ENCODE data around the gene OPTC.

DNA sequence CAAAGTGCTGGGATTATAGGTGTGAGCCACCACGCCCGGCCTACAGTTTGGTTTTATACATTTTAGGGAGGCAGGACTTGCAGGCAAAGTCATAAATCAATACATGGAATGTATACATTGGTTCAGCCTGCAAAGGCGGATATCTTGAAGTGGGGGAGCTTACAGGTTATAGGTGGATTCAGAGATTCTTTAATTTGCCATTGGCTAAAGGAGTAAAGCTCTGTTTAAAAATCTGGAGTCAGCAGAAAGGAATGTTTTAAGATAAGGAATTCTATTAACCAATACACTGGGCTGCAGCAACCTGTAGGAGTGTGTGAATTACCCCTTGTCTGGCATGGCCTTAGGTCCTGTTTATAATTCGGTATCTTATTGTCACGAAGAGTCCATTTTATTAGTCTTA is 57.6 kb downstream of the OPTC start:
- TF ChIP-seq GATA2 (IDR thresholded peaks at IDR 0.05; ENCODE audit: low read depth, low read length) (no peak), GATA3 (IDR thresholded peaks at IDR 0.05; ENCODE audit: low read depth, low read length) (no peak)
